A673 (cell line): ENCODE measurements around the gene TRIM40.

Experiments used
- EZH2 ChIP-seq: fragments of 200-600 bp; sonication (generic); IDR thresholded peaks from 2 replicates; pipeline ENCODE4 v1.6.1; 2017; ENCODE audit warnings: borderline replicate concordance, low read depth, mild to moderate bottlenecking, mixed read lengths, antibody characterized with exemption, low read length; ENCODE audit not compliant: poor library complexity, severe bottlenecking
- TF ChIP-seq, protein P1 (sequence below): fragments of 300-800, 200-600 bp; sonication (generic); conservative IDR thresholded peaks from 2 replicates; pipeline ENCODE4 v1.5.1; 2017; ENCODE audit warnings: low read depth, mild to moderate bottlenecking, antibody characterized with exemption, low read length, moderate library complexity, mixed read lengths

DNA sequence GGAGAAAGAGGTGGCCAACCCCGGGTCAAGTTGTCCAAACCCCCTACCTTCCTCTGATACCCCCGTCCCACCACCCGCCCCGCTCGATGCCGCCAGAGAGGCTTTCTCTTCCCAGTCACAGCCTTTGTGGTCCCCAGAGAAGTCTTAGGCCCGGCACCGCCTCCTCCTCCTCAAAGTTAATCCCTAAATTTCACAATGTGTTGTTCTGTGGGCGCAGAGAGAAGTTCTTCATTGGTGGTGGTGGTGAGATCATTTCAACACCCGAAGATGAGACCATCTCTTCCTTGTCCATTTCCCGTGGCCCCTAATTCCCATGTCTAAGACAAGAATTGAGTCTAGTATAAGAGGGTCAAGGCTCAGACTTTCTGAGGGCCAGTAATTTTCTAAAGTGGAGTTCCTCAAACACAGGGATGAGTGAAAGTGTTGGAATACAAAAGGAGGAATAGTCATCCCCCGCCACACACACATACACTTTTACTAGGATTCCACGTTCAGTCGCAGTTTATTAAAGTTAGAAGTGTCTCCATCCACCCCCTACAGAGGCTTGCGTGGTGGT, 33.4 kb upstream of the TRIM40 start:
- TF ChIP-seq, protein P1, sequence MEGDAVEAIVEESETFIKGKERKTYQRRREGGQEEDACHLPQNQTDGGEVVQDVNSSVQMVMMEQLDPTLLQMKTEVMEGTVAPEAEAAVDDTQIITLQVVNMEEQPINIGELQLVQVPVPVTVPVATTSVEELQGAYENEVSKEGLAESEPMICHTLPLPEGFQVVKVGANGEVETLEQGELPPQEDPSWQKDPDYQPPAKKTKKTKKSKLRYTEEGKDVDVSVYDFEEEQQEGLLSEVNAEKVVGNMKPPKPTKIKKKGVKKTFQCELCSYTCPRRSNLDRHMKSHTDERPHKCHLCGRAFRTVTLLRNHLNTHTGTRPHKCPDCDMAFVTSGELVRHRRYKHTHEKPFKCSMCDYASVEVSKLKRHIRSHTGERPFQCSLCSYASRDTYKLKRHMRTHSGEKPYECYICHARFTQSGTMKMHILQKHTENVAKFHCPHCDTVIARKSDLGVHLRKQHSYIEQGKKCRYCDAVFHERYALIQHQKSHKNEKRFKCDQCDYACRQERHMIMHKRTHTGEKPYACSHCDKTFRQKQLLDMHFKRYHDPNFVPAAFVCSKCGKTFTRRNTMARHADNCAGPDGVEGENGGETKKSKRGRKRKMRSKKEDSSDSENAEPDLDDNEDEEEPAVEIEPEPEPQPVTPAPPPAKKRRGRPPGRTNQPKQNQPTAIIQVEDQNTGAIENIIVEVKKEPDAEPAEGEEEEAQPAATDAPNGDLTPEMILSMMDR = no peak
- TF ChIP-seq EZH2 = no peak
